ENCODE measurements around the gene AAK1. TPM values are rescaled to one million over a fixed set of nuclear protein-coding genes. Genes with fewer than 3 reads are reported as not detected.

The AAK1 gene
- total and polyA plus RNA-seq, 10 of the 15 experiments (the other 5 are each of a cell fraction or from before 2014, with no cell fraction given) = 2.9 to 41.4 (median 17.5) TPM

GRCh38 chr2:69464575-69464974, 179.0 kb downstream of the AAK1 start:
- no peaks in the 10 kb centered on the region for H3K79me2 ChIP-seq (ENCODE audit: control insufficient read depth, insufficient read depth, low read length)
- H3K27me3 ChIP-seq (replicated peaks in 1 of 2; ENCODE audit: control insufficient read depth in 2 of 2, insufficient read depth in 2 of 2, low read length in 1 of 2) = no peaks in the 10 kb centered on the region
- H2AFZ ChIP-seq (ENCODE audit: control insufficient read depth, low read depth, low read length) = no peak overlapping the region
- H3K36me3 ChIP-seq (ENCODE audit: control insufficient read depth in 2 of 2, insufficient read depth in 2 of 2, low read length in 1 of 2) = no peaks in the 10 kb centered on the region; a peak in 1 of 4 replicates
- H3K9me3 ChIP-seq (replicated peaks; ENCODE audit: control insufficient read depth, insufficient read depth, low read length) = no peaks in the 10 kb centered on the region
- DNase-seq (ENCODE audit: low read depth, low spot score) (no peak), FAIRE-seq (no peak), ATAC-seq (no peak)
- CTCF ChIA-PET = no interaction called here
- SMC1A ChIA-PET (ENCODE audit: uncharacterized antibody, unreplicated experiment) = interaction anchor here (1.0 kb wide), 1 partner anchor 11 kb away, joined by 3 read pairs; no protein-coding TSS in a partner anchor
- no peak overlapping the region for H3K9ac ChIP-seq (ENCODE audit: control insufficient read depth, insufficient read depth, low read length)
- in situ Hi-C loops (cut with MboI) = no loop called here
- no peak overlapping the region for H3K27ac ChIP-seq (ENCODE audit: control insufficient read depth, insufficient read depth)
- H3K4me3 ChIP-seq = no peak overlapping the region
- no TSS peak for BruUV-seq (replicated peaks)
- H4K20me1 ChIP-seq (ENCODE audit: control insufficient read depth, insufficient read depth) = no peaks in the 10 kb centered on the region
- H3K4me1 ChIP-seq (ENCODE audit: control insufficient read depth, insufficient read depth, low read length) = no peaks in the 10 kb centered on the region
- POLR2A ChIA-PET = no interaction called here
- 80% methylated on average over 3 of the region's 3 CpGs for WGBS (ENCODE audit: insufficient coverage, insufficient replicate concordance, low lambda C conversion rate, missing lambda C conversion rate)
- no peak overlapping the region for H3K4me2 ChIP-seq (ENCODE audit: control insufficient read depth, insufficient read depth)
- intact Hi-C loops (cut with micrococcal nuclease; ENCODE audit: unreplicated experiment) = no loop called here
- RAD21 ChIA-PET (ENCODE audit: unreplicated experiment) = no interaction called here
- TF ChIP-seq TBL1XR1 (IDR thresholded peaks at IDR 0.05; ENCODE audit: low read depth, low read length) = no peak
- TF ChIP-seq BCLAF1 (IDR thresholded peaks at IDR 0.05) = no peak
- no peak for TF ChIP-seq NFXL1 (IDR thresholded peaks at IDR 0.05; ENCODE audit: borderline replicate concordance)
- TF ChIP-seq CBX3 (IDR thresholded peaks at IDR 0.05; ENCODE audit: borderline replicate concordance, low read depth) = no peak
- no peak for TF ChIP-seq MTA3 (IDR thresholded peaks at IDR 0.05; ENCODE audit: borderline replicate concordance, low read length)
- no peak for TF ChIP-seq ESRRA (IDR thresholded peaks at IDR 0.05; ENCODE audit: low read length)
- no peak for TF ChIP-seq STAT1 (conservative IDR thresholded peaks at IDR 0.05)
- TF ChIP-seq YY1 (IDR thresholded peaks at IDR 0.05; ENCODE audit: low read depth, low read length) = no peak
- no peak for TF ChIP-seq PAX8 (IDR thresholded peaks at IDR 0.05)
- TF ChIP-seq PRDM15 (CRISPR knock-in tag; IDR thresholded peaks at IDR 0.05) = no peak
- TF ChIP-seq MLLT1 (IDR thresholded peaks at IDR 0.05) = no peak
- TF ChIP-seq SMAD5 (IDR thresholded peaks at IDR 0.05; ENCODE audit: low read depth) = no peak
- TF ChIP-seq JUNB (IDR thresholded peaks at IDR 0.05) = no peak
- no peak for TF ChIP-seq NR2F1 (conservative IDR thresholded peaks at IDR 0.05)
- no peak for TF ChIP-seq EGR1 (IDR thresholded peaks at IDR 0.05; ENCODE audit: borderline replicate concordance in 1 of 2, low read depth in 2 of 2, low read length in 2 of 2)
- no peak for TF ChIP-seq MXI1 (IDR thresholded peaks at IDR 0.05; ENCODE audit: low read depth, low read length)
- no peak for TF ChIP-seq POLR2A (IDR thresholded peaks at IDR 0.05; ENCODE audit: low read depth, low read length)

All from GM12878 (cell line).